SK-N-SH (cell line): Measurements from ENCODE around the gene INPP5A. TPM values are rescaled to one million over a fixed set of nuclear protein-coding genes. Genes with fewer than 3 reads are reported as not detected.

Experiments used
- CTCF ChIA-PET: fragments of 300-600, 350-600 bp; formaldehyde crosslinking; extraction: SDS; loops from one replicate; lab custom pipeline; 2021; lab: Yijun Ruan, JAX
- POLR2A ChIA-PET: fragments of 350-600 bp; sonication (Branson Sonifier 250); formaldehyde crosslinking; extraction: SDS; loops from one replicate; lab custom pipeline; 2020; ENCODE audit warnings: antibody characterized with exemption, inconsistent platforms; lab: Yijun Ruan, JAX
- DNase-seq: peaks from one replicate; pipeline ENCODE4 v3.0.0; 2012
- H2AFZ ChIP-seq: fragments of 200-600 bp; sonication (generic); 2 replicates; pipeline ENCODE4 v1.8.1; 2016; ENCODE audit warnings: antibody characterized with exemption, mild to moderate bottlenecking, low read depth
- H3F3A ChIP-seq: fragments of 200-600 bp; sonication (generic); replicated peaks from 2 replicates; pipeline ENCODE3; 2016; ENCODE audit warnings: antibody characterized with exemption, mild to moderate bottlenecking; ENCODE audit not compliant: insufficient read depth
- H3K27ac ChIP-seq, 2 experiments: fragments of 200-500 bp in 1 of 2; fragments of 200-600 bp in 1 of 2; sonication (Bioruptor generic) in 1 of 2; sonication (generic), shearing (Covaris generic) in 1 of 2; 2 replicates each; pipeline versions ENCODE4 v1.5.1 to v1.6.1; 2014 to 2016; ENCODE audit warnings: low read depth in 2 of 2, inconsistent platforms in 1 of 2, low read length in 1 of 2, mild to moderate bottlenecking in 1 of 2, mixed read lengths in 1 of 2
- H3K27me3 ChIP-seq: fragments of 200-600 bp; sonication (generic), shearing (Covaris generic); 2 replicates; pipeline ENCODE4 v1.6.1; 2016; ENCODE audit warnings: mixed run types; ENCODE audit not compliant: insufficient read depth
- H3K36me3 ChIP-seq, 2 experiments: fragments of 200-500 bp in 1 of 2; fragments of 200-600 bp in 1 of 2; sonication (Bioruptor generic) in 1 of 2; sonication (generic) in 1 of 2; replicated peaks in 1 of 2; 2 replicates each; pipeline versions ENCODE3 to v1.5.1; 2014 to 2016; ENCODE audit warnings: low read length in 1 of 2, mild to moderate bottlenecking in 1 of 2; ENCODE audit not compliant: insufficient read depth in 2 of 2, control insufficient read depth in 1 of 2
- H3K4me1 ChIP-seq, 2 experiments: fragments of 200-500 bp in 1 of 2; fragments of 200-600 bp in 1 of 2; sonication (Bioruptor generic) in 1 of 2; sonication (generic), shearing (Covaris generic) in 1 of 2; 2 replicates each; pipeline versions ENCODE4 v1.5.1 to v1.6.1; 2014 to 2016; ENCODE audit warnings: low read depth in 1 of 2, low read length in 1 of 2, mixed run types in 1 of 2; ENCODE audit not compliant: insufficient read depth in 2 of 2, control insufficient read depth in 1 of 2
- H3K4me2 ChIP-seq: fragments of 200-600 bp; sonication (generic), shearing (Covaris generic); 2 replicates; pipeline ENCODE4 v1.6.1; 2017; ENCODE audit warnings: mixed run types
- H3K4me3 ChIP-seq, 2 experiments: fragments of 200-500 bp in 1 of 2; fragments of 200-600 bp in 1 of 2; sonication (Bioruptor generic) in 1 of 2; sonication (generic), shearing (Covaris generic) in 1 of 2; 2 replicates each; pipeline versions ENCODE4 v1.5.1 to v1.8.1; 2014 to 2016; ENCODE audit warnings: low read depth in 2 of 2, inconsistent platforms in 1 of 2, low read length in 1 of 2, mild to moderate bottlenecking in 1 of 2, mixed read lengths in 1 of 2, moderate library complexity in 1 of 2
- H3K79me2 ChIP-seq: fragments of 200-600 bp; sonication (generic); 2 replicates; pipeline ENCODE4 v1.8.1; 2017; ENCODE audit warnings: mild to moderate bottlenecking; ENCODE audit not compliant: insufficient read depth
- H3K9ac ChIP-seq: fragments of 200-600 bp; sonication (generic); 2 replicates; pipeline ENCODE4 v1.6.1; 2017; ENCODE audit warnings: mixed run types
- H3K9me2 ChIP-seq: fragments of 200-600 bp; sonication (generic); 2 replicates; pipeline ENCODE4 v1.6.1; 2017; ENCODE audit warnings: mixed run types
- H3K9me3 ChIP-seq: fragments of 200-600 bp; sonication (generic); 2 replicates; pipeline ENCODE4 v1.6.1; 2017; ENCODE audit warnings: mixed run types, mild to moderate bottlenecking, moderate library complexity
- H4K20me1 ChIP-seq: fragments of 200-600 bp; sonication (generic); 2 replicates; pipeline ENCODE4 v1.6.1; 2017; ENCODE audit warnings: mild to moderate bottlenecking, mixed run types; ENCODE audit not compliant: insufficient read depth
- EZH2phosphoT487 ChIP-seq: fragments of 200-600 bp; sonication (generic); IDR thresholded peaks from 2 replicates; pipeline ENCODE4 v1.6.1; 2017; ENCODE audit warnings: low read depth, mixed run types, mild to moderate bottlenecking, antibody characterized with exemption, moderate library complexity, borderline replicate concordance
- FOXJ3 ChIP-seq: sonication (generic); formaldehyde crosslinking; IDR thresholded peaks from 2 replicates; pipeline ENCODE4 v1.5.1; 2020; ENCODE audit warnings: mild to moderate bottlenecking, missing genetic modification reagents
- GABPA ChIP-seq: IDR thresholded peaks from 2 replicates; pipeline ENCODE4 v1.4.0; 2012; ENCODE audit warnings: low read depth, mild to moderate bottlenecking
- JUND ChIP-seq: IDR thresholded peaks from 2 replicates; pipeline ENCODE4 v1.4.0; 2012
- NFIC ChIP-seq: IDR thresholded peaks from 2 replicates; pipeline ENCODE4 v1.4.0; 2012; ENCODE audit warnings: borderline replicate concordance
- NRF1 ChIP-seq: IDR thresholded peaks from 2 replicates; pipeline ENCODE4 v1.6.1; 2012; ENCODE audit warnings: low read depth, mild to moderate bottlenecking, low read length
- RCOR1 ChIP-seq: fragments of 150-350 bp; IDR thresholded peaks from 2 replicates; pipeline ENCODE4 v1.6.1; 2017; ENCODE audit warnings: antibody characterized with exemption, low read length
- SIN3A ChIP-seq: IDR thresholded peaks from 2 replicates; pipeline ENCODE4 v1.6.1; 2012; ENCODE audit warnings: low read depth, mild to moderate bottlenecking, low read length, moderate library complexity, borderline replicate concordance
- TAF1 ChIP-seq: IDR thresholded peaks from 2 replicates; pipeline ENCODE4 v1.6.1; 2012; ENCODE audit warnings: low read depth, mild to moderate bottlenecking, low read length, moderate library complexity, borderline replicate concordance
- TEAD4 ChIP-seq: IDR thresholded peaks from 2 replicates; pipeline ENCODE4 v1.4.0; 2012; ENCODE audit warnings: mild to moderate bottlenecking, borderline replicate concordance; ENCODE audit not compliant: insufficient read depth
- WGBS: methylation state at CpG from one replicate; pipeline ENCODE4 v1.1.6; 2017; ENCODE audit warnings: low lambda C conversion rate; 5-methylcytosine and 5-hydroxymethylcytosine counted together
- polyA plus RNA-seq, 3 experiments: library from polyadenylated mRNA; depleted of rRNA; stranded (reverse); fragments of >200 nt; gene quantifications; 2 replicates each; pipeline ENCODE4 v1.2.3, GENCODE V29; 2012
- TF ChIP-seq, protein P1 (sequence below): IDR thresholded peaks from 2 replicates; pipeline ENCODE4 v1.4.0; 2012; ENCODE audit warnings: low read depth, borderline replicate concordance
- TF ChIP-seq, protein P2 (sequence below): IDR thresholded peaks from 2 replicates; pipeline ENCODE4 v1.4.0; 2012; ENCODE audit warnings: low read depth, borderline replicate concordance

The INPP5A gene
- polyA plus RNA-seq, 1 of the 3 experiments (the other 2 are of a cell fraction): 12.0 TPM

DNA sequence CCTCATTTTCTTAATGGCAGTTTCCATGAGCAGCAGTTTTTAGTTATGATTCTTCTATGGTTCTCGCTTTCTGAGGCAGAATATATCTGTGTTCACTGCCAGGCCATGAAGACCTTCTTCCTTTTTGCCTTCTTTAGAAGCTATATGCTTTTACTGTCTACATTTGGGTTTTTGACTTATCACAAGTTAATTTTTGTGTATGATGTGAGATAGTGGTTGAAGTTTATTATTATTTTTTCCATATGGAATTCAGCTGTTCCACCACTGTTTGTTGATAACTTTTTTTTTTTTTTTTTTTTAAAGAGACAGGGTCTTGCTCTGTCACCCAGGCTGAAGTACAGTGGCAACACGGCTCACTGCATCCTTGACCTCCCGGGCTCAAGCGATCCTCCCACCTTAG lies 44.5 kb downstream of the INPP5A start:
- DNase-seq: no peak
- H3K27ac ChIP-seq: no peak overlapping the region
- TF ChIP-seq NFIC: no peak
- TF ChIP-seq, all 33 proteins: peak for 0
- 96% methylated on average over 4 of the region's 4 CpGs for WGBS
- Histone ChIP-seq H3K9me3 (no peaks in the 10 kb centered on the region), H3K9me2 (no peaks in the 10 kb centered on the region), H3K79me2 (peaks cover 31% of the 10 kb centered on the region), H3F3A (no peaks in the 10 kb centered on the region), H3K4me1 (peaks cover 0 to 18% of the 10 kb centered on the region in 2 experiments; a peak in 1 of 4 replicates), H2AFZ (no peak overlapping the region), H3K36me3 (no peaks in the 10 kb centered on the region), H3K9ac (no peak overlapping the region), H3K4me3 (no peak overlapping the region), H4K20me1 (peaks cover 26% of the 10 kb centered on the region; the same call in 1 of the 2 replicates), H3K27me3 (no peaks in the 10 kb centered on the region), H3K4me2 (no peak overlapping the region)
- POLR2A ChIA-PET: interaction anchor here (0.7 kb wide), 1 partner anchor 50 kb away, joined by 4 read pairs; no protein-coding TSS in a partner anchor
- CTCF ChIA-PET: interaction anchor here (2.5 kb wide), 1 partner anchor 123 kb away, joined by 7 read pairs; no protein-coding TSS in a partner anchor

DNA sequence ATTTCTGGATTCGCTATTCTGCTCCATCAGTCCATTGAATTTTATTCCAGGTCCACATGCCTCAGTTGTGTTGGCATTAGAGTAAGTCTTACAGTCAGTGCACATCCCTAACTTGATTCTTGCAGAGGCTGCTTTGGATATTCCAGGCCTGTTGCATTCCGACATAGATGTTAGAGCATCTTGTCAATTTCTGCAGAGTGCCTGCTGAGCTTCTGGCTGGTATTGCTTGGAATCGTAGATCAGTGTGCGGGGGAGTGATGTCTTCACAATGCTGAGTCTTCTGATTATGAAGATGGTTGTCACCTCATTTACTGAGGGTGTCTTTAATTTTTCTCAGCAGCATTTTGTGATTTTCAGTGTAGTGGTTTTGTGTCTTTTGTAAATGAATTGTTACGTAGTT lies 45.2 kb downstream of the INPP5A start:
- Histone ChIP-seq H3K9ac (no peak overlapping the region), H3K27me3 (no peaks in the 10 kb centered on the region), H3K4me2 (no peak overlapping the region), H3K36me3 (no peaks in the 10 kb centered on the region), H3K4me3 (no peak overlapping the region), H4K20me1 (peaks cover 20% of the 10 kb centered on the region; the same call in 1 of the 2 replicates), H3K4me1 (peaks cover 0 to 12% of the 10 kb centered on the region in 2 experiments; a peak in 1 of 4 replicates), H3K79me2 (peaks cover 30% of the 10 kb centered on the region; the same call in 1 of the 2 replicates), H3K9me2 (no peaks in the 10 kb centered on the region), H3F3A (no peaks in the 10 kb centered on the region), H2AFZ (no peak overlapping the region), H3K9me3 (no peaks in the 10 kb centered on the region), H3K27ac (no peak overlapping the region)
- ChIA-PET CTCF (no interaction called here), POLR2A (no interaction called here)
- no peak for TF ChIP-seq TAF1
- no peak for TF ChIP-seq FOXJ3 (CRISPR knock-in tag)
- no peak for TF ChIP-seq RCOR1
- no peak for TF ChIP-seq GABPA
- TF ChIP-seq TEAD4: no peak
- no peak for TF ChIP-seq SIN3A
- no peak for TF ChIP-seq NRF1
- TF ChIP-seq, protein P1, sequence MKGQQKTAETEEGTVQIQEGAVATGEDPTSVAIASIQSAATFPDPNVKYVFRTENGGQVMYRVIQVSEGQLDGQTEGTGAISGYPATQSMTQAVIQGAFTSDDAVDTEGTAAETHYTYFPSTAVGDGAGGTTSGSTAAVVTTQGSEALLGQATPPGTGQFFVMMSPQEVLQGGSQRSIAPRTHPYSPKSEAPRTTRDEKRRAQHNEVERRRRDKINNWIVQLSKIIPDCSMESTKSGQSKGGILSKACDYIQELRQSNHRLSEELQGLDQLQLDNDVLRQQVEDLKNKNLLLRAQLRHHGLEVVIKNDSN: no peak
- TF ChIP-seq EZH2phosphoT487: no peak
- no peak for TF ChIP-seq JUND
- TF ChIP-seq, protein P2, sequence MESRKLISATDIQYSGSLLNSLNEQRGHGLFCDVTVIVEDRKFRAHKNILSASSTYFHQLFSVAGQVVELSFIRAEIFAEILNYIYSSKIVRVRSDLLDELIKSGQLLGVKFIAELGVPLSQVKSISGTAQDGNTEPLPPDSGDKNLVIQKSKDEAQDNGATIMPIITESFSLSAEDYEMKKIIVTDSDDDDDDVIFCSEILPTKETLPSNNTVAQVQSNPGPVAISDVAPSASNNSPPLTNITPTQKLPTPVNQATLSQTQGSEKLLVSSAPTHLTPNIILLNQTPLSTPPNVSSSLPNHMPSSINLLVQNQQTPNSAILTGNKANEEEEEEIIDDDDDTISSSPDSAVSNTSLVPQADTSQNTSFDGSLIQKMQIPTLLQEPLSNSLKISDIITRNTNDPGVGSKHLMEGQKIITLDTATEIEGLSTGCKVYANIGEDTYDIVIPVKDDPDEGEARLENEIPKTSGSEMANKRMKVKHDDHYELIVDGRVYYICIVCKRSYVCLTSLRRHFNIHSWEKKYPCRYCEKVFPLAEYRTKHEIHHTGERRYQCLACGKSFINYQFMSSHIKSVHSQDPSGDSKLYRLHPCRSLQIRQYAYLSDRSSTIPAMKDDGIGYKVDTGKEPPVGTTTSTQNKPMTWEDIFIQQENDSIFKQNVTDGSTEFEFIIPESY: no peak
- no peak for DNase-seq
- WGBS: 96% methylated on average over 5 of the region's 5 CpGs
